Natural killer cell treated with Interleukin-12 subunit alpha and Interleukin-12 subunit beta and Interleukin-15 and Interleukin-18, amount 100 ng/mL, for 72 hours (primary cell): ENCODE measurements around the gene JCAD. TPM values are rescaled to one million over a fixed set of nuclear protein-coding genes. Genes with fewer than 3 reads are reported as not detected.

Experiments used
- ATAC-seq, 2 donors: fragments of 150-1000 bp; cut with Tn5 transposase in 1 of 2; sonication (Bioruptor Pico), chemical (Tn5 transposase) in 1 of 2; 2 replicates each; pipeline ENCODE4 v1.10.0; 2021
- DNase-seq: peaks from one replicate; pipeline ENCODE4 v3.0.0; 2022; ENCODE audit warnings: low spot score
- H3K27ac Mint-ChIP-seq, 2 donors: 1 replicate in 1 of 2; 2 replicates in 1 of 2; pipeline ENCODE4 v1.8.0; 2022; ENCODE audit warnings: mixed read lengths in 2 of 2, mild to moderate bottlenecking in 1 of 2, moderate library complexity in 1 of 2
- H3K27me3 Mint-ChIP-seq, 2 donors: 1 replicate in 1 of 2; 2 replicates in 1 of 2; pipeline ENCODE4 v1.8.0; 2022; ENCODE audit warnings: mixed read lengths in 2 of 2
- H3K36me3 Mint-ChIP-seq: one replicate; pipeline ENCODE4 v1.8.0; 2022; ENCODE audit warnings: mixed read lengths
- H3K4me1 Mint-ChIP-seq, 2 donors: 1 replicate in 1 of 2; 2 replicates in 1 of 2; pipeline ENCODE4 v1.8.0; 2022; ENCODE audit warnings: low read depth in 2 of 2, mixed read lengths in 2 of 2, mild to moderate bottlenecking in 1 of 2
- H3K4me3 Mint-ChIP-seq: one replicate; pipeline ENCODE4 v1.8.0; 2022; ENCODE audit warnings: mixed read lengths
- H3K9me3 Mint-ChIP-seq: 2 replicates; pipeline ENCODE4 v1.8.0; 2022; ENCODE audit warnings: mixed read lengths
- total RNA-seq, 2 donors: library from RNA; stranded (reverse); gene quantifications; one replicate each; pipeline ENCODE4 v1.2.3, GENCODE V29; 2022

JCAD gene
- total RNA-seq, 2 donors from 2014 or later = 0.08 to 0.69 TPM

DNA sequence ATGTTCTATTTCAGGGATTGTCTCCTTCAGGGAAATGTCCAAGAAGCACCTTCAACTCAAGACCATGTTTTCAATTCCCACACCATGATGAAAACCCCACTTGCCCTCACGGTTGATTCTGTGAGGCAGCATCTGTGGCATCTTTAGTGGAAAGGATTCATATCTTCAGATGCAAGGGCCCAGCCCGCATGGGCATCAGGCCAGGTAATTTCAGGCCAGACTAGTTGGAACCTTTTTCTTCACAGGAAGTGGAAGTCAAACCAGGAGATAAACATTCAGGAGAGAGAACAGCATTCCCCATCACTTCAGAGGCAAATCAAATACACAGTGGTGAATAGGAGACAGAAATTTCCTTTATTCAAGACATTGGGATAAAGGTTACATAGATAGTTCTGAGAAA, 88.8 kb downstream of the JCAD start:
- Mint-ChIP-seq H3K27me3 (peaks cover 8 to 18% of the 10 kb centered on the region in 2 donors), H3K9me3 (no peaks in the 10 kb centered on the region), H3K36me3 (no peaks in the 10 kb centered on the region), H3K4me3 (no peak overlapping the region), H3K27ac (no peak overlapping the region), H3K4me1 (no peaks in the 10 kb centered on the region)
- ATAC-seq = no peak
- no peak for DNase-seq

DNA sequence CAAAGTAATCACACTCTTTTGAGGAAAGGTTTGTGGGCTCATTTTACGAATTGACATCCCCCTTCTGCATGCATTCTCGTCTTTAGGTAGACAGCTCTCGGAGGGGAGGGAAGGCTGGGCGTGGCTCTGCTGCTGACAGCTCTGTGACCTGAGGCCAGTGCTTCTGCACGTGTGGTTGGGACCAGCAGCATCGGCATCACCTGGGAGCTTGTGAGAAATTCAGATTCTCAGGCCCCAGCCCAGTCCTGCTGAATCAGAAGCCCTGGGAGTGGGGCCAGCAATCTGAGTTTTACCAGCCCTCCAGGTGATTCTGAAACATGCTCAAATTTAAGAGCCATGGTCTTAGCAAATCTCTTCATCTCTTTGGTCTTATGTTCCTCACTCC, 89.4 kb downstream of the JCAD start:
- Mint-ChIP-seq H3K4me3 (no peak overlapping the region), H3K36me3 (no peaks in the 10 kb centered on the region), H3K27me3 (peaks cover 8 to 16% of the 10 kb centered on the region in 2 donors), H3K4me1 (no peaks in the 10 kb centered on the region), H3K9me3 (no peaks in the 10 kb centered on the region), H3K27ac (no peak overlapping the region)
- DNase-seq (no peak), ATAC-seq (no peak)

DNA sequence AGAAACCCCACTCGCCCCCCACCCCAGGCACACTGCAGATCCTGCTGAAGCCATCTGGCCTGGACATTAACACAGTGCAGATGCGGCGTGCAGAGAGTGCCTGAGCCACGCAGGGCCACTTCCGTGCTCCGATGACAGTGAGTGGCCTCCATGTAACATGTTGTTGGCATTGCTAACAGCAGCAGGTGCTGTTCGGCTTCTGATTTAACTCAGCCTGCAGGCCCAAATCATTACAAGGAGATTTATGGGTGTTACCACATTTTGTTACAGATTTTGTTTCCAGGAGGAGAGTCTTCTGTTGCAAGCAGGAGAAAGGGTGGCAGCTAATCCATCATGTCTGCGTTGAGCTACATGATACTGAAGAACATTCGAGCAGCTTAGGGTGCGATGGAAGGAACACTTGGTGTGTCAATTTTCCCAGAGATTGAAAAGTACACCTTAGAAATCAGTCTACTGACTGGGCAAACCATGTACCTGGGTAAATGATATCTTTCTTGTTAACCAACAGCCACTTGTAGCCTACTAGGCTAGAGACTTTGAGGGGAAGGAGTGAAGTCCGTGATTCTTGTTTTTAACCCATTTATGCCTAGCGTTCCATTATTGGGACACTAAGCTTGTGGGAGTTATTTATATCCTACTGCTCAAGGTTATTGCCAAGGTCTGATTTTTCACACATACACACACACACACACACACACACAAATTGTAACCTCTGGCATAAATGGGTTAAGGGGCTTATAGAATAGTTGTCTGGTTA, 90.0 kb downstream of the JCAD start:
- Mint-ChIP-seq H3K4me1 (no peaks in the 10 kb centered on the region), H3K27ac (no peak overlapping the region), H3K27me3 (peaks cover 8 to 13% of the 10 kb centered on the region in 2 donors), H3K4me3 (no peak overlapping the region), H3K9me3 (no peaks in the 10 kb centered on the region), H3K36me3 (no peaks in the 10 kb centered on the region)
- ATAC-seq (no peak), DNase-seq (no peak)

DNA sequence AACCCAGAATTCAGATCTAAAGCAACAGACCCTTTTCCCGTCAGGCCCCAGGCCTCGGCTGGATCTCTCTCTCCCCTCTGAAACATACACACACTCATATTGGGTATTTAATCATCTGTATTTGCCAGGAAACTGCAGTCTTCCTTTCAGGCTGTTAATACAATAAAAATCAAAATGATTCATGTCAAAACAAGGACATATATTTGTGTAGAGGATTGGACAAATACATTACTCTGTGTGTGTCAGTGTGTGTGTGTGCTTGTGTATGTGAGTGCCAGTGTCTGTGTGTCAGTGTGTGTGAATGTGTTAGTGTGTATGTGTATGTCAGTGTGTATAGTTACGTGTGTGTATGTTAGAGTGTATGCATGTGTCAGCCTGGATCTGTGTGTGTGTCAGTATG, 90.8 kb downstream of the JCAD start:
- DNase-seq = no peak
- Mint-ChIP-seq H3K36me3 (no peaks in the 10 kb centered on the region), H3K27me3 (peaks cover 5 to 15% of the 10 kb centered on the region in 2 donors)

DNA sequence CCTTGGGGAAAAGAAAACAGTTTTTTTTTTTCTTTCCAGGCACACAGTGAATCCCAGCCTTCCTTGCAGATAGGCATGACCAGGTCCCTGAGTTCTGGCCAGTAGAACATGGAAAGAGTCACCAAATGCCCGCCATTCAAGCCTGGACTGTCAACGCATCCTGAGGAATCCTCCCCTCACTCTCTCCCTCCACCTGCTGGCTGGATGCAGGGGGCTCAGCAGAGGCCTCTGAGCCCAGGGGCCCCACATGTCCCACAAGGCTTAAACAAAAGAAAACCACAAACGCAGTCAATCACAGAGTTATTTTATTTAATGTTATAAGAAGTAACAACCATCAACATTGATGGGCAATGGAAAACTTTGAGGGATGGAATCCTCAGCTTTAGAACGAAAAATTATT, 93.1 kb downstream of the JCAD start:
- Mint-ChIP-seq H3K27me3 (peaks cover 3 to 9% of the 10 kb centered on the region in 2 donors), H3K4me3 (no peak overlapping the region), H3K36me3 (no peaks in the 10 kb centered on the region), H3K4me1 (no peaks in the 10 kb centered on the region), H3K9me3 (no peaks in the 10 kb centered on the region), H3K27ac (no peak overlapping the region)
- no peak for DNase-seq
- no peak for ATAC-seq

More for the DNA sequence above, 90.8 kb downstream of the JCAD start:
- Mint-ChIP-seq H3K9me3 (no peaks in the 10 kb centered on the region), H3K27ac (no peak overlapping the region), H3K4me1 (no peaks in the 10 kb centered on the region), H3K4me3 (no peak overlapping the region)
- peak in 1 of 2 donors; percentile 33 for ATAC-seq
